IPS-NIHi11 (cell line): Measurements from ENCODE around the gene EPYC.

ENCODE experiments used
- DNase-seq: peaks from one replicate; pipeline ENCODE4 v3.0.0; 2012; ENCODE audit warnings: mixed read lengths, low spot score

EPYC gene

DNA sequence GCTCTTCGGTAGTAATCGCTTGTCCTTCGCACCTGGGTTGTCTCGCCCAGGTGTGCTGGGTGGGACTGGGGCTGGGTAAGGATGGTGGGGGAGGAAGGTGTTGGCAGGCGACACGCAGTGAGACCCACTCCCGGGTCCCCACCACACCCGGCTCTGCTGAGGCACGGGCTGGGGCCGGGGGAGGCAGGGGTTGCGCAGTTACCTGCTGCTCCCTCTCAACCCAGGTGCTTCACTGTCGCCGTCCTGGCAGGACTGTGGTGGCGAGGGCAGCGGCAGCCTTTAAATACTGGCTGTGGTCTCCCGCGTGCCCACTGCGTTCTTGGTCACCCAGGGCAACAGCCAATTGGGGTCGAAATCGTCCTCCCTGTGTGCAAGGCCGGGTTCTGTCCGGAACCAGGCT, 49.9 kb downstream of the EPYC start, which contains the start of gene CCER1:
TSS of gene CCER1 (minus strand) at position 256 of the 400 bp plus-strand sequence. CDS start 434 bp downstream, outside the sequence.
- no peak for DNase-seq

DNA sequence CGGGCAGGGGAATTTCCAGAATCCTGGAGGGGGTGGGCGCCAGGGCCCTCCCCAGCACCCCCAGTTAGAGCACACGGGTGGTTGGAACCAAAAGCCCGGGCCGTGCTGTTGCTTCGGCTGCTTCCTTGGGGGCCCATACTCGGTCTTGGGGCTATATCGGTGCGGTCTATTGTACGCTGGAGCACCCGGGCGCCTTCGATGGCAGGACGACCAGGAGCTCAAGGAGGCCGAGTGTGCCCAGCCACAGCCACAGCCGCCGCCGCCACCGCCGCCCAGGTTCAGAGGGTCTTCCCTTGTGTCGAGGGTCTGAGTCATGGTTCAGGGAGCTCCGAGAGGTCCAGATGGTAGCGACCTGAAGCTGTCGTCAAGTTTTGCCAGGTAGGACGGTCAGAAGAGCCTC, 50.3 kb downstream of the EPYC start:
- DNase-seq: no peak

DNA sequence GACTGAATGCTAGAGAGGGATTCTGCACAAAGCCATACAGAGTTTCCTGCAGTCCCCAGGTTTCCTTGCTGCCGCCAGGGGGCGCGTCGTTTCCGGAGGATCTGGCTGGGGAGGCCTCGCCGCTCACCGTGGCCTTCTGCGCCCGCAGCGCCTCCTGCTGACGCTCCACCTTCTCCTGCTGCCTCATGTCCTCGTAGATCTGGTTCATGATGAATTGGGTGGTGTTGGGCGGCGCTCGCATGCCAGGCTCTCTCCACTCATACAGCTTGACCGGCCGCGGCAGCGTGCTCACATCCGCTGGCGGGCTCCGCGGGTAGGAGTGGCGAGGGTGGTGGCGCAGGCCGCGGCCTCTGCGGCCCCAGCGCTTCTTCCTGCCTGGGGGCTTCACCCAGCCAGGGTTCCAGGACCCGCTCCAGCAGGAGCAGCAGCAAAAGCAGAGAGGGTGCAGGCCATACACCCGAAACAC, 50.8 kb downstream of the EPYC start:
- peak; percentile 69 for DNase-seq

DNA sequence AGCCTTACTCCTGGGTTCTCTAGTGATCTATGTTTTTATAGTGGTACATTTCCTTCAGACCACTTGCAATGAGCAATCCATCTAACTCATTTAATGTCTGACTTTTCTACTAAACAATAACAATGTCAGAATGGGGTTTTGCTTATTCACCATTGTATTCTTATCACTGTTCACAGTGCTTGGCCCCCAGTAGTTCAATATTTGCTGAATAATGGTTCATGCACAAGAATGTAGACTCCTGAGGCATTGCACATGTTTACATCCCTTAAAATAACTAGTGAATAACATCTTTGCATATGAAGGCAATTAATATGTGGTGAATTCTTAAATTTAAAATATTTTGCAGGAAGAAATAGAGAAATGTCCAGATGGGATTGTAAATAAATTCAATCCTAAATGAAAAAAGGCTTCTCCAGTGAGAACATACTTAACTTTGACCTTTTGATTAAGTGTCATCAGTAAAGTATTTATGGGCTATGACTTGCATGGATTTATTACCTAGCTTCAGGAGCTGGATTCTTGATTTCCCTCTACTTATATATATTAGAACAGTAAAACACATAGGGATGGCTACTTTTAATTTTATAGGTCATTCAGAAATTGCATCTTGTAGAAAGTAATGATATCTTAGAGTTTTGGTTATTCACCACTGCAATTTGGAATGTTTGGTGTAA, 53.2 kb downstream of the EPYC start:
- DNase-seq: no peak

DNA sequence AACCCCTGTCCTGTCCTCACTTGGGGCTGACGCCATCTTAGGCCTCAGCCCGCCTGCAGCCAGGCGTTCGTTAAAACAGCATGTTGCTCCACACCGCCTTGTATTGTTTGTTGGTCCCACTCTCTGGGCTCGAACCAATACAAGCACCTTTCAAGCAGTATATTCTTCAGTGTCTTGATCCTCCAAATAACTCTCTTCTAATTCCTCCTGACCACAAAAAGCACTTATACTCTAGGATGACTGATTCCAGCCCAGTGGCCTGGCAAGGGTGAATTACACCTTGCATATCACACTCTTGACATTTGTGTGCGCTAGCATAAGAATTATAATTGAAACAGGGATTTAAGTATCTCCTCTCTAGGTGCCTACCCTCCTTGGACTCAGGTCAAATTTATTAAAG, 56.9 kb downstream of the EPYC start:
- no peak for DNase-seq

DNA sequence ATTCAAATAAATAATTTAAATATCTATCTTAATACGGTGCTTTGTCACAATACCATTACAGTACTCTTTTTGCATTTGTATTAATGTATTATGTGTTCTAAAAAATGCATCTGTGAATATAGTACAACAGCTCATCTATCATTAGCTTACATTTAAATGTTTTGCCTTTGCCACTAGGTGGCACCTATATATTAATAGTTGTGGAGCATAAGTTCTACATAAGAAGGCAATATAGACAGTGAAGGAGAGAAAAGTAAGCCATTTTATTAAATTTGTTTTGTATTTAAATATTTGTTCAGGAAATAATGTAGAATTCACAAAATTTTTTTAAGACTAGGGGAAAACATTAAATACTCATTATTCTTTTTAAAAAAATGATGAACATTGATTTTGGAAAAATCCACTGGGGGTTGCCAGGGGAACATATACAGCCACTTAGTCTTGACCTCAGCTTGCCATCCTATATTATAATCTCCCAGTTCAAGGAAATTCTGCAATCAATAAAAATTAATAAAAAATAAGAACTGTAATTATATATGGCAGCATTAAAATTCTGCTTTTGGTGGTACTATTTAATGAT, 59.6 kb downstream of the EPYC start:
- no peak for DNase-seq

DNA sequence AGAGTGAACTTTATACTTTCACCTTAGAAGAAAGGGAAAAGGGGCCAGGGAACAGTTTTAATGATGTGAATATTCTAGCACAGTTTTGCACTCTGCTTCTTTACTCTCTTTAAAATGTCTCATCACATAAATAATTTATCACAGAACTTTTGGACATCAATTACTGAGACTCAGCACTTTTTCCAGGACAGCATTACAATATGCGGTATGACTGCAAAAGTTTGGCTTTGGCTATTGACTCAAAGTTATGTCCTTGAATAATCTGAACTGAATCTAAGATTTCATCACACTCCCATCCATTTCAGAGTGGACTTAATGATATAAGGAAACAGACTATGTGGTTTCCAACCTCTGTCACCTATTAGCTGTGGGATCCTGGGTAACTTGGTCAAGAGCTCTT, 61.5 kb downstream of the EPYC start:
- no peak for DNase-seq

DNA sequence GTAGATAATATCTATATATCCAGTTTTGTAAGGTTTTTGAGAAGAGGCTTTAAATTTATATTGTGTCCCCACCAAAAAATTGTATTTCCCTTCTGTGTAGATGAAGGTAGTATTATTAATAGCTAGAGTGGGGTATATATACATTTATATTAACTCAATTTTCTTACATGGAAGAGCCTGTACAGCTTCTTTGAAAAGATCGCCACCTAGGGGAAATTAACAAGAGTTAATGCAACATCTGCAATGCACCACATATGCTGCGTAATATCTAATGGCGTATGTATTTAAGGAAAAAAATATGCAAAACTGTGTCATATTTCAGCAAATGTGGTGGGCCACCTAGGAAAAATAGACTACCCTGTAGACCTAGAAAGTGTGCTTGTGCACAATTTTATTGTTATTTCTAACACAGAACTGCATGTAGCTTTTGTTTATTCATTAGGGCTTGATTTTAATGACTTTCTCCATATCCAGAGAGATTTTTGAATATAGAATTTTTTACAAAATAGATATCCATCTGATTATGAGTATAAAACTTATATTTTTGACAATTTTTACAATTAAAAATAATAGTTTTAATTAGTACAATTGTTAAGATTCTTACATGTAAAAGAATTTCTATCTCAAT, 63.8 kb downstream of the EPYC start:
- peak; percentile 25 for DNase-seq

DNA sequence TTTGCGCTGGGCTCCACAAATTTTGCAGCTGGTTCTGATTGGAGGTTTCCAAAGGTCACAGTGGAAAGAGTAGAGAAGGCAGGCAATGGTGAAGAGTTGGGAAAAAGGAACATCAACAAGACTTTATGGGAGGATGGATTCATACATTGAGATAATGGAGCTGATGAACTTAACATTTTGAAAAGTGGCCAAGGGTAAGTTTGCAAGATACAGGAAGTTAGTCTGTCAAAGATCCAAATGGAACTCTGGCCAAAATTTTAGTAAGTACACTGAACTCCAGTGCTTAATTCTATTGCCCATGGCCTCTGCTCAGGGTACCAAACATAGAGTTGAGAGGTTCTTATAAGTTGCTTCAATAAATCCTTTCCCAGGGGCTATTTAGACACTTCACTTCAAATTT, 65.4 kb downstream of the EPYC start:
- no peak for DNase-seq

DNA sequence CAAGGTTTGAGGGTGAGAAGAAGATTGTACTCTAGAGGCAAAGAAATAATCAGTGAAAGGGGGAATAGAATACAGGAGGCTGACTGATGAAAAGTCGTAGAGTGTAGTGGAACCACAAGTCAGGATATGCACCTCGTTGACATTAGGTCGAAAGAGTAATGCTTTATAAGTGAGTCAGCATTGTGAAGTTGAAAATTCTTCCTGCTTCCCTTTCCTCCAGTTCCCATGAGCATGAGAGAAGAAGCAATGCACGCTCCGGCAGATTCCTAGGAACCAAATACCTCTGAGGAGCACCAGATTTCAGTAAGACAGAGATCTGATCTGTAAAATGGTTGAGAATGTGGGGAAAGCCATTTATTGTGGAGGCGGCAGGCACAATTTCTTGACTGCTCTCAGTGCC, 66.3 kb downstream of the EPYC start:
- no peak for DNase-seq

DNA sequence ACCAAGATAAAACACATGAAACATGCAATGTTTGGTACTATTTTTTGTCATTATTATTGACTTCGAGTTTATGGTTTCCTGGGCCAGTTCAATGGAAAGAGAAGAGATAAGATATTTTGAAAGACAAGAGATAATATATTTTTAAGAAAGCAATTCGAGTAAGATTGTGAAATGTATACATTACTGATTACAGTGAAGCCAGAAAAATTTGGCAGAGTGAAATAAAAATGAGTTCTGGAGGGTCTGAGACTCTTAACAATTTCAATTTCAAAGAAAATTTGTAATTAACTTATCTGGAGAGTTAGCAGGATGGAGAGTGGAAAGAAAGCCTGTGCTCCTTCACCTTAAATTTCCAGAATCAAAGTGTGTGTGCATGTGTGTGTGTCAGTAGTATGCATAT, 67.1 kb downstream of the EPYC start:
- no peak for DNase-seq

DNA sequence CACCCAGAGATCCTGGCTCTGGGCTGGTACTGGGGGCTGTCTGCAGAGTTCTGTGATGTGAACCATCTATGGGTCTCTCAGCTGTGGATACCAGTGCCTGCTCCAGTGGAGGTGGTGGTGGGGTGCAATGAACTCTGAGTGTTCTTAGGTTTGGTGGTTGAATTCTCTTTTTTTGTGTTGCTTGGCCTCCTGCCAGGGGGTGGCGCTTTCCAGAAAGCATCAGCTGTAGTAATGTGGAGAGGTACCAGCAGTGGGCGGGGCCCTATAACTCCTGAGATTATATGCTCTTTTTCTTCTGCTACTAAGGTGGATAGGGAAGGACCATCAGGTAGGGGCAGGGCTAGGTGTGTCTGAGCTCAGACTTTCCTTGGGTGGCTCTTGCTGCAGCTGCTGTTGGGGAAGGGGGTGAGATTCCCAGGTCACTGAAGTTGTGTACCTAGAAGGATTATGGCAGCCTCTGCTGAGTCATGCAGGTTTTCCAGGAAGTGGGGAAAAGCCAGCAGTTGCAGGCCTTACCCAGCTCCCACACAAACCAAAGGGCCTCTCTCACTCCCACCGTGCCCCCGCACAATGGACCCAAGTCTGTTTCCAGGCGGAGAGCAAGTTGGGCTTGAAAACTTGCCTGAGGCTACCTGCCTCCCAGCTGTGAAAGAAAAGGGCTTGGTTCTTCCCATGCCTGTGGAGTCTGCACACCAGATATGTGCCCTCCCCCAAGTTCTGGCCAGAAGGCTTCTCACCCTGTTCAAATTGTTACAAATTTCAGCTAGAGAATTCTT, 68.4 kb downstream of the EPYC start:
- DNase-seq: no peak

DNA sequence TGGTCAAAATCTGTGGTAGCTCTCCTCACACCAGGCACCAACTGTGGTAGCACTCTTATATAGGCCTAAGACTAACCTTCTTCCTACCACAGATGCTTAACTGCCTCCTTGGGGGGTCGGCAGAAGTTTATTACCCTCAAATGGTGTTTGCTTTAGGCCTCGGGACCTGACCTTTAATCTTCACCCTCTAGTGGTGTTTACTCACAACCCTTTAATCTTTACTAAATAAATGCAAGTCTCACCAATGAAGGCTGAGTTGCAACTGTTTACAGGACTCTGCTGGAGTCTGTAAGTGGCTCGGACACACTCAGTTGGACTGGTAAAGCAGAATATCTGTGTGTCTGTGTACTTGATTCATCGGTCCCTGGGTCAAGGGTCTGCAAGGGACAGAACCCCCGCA, 79.2 kb downstream of the EPYC start:
- DNase-seq: no peak

DNA sequence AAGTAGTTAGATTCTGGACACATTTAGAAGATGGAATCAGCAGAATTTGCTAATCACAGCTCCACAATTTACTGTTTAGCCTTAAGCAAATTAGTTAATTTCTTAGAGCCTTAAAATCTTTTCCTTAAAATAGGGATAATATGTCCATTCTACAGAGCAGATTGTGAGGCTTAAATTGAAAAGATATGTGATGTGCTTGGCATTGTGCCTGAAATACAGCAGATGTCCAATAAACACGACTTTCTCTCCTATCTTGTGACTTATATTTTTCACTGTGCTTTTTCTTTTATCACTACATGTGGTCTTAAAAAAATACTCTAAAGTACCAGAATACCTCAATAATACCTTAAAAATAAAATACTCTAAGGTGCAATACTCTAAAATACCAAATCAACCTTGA, 80.4 kb downstream of the EPYC start:
- DNase-seq: no peak

DNA sequence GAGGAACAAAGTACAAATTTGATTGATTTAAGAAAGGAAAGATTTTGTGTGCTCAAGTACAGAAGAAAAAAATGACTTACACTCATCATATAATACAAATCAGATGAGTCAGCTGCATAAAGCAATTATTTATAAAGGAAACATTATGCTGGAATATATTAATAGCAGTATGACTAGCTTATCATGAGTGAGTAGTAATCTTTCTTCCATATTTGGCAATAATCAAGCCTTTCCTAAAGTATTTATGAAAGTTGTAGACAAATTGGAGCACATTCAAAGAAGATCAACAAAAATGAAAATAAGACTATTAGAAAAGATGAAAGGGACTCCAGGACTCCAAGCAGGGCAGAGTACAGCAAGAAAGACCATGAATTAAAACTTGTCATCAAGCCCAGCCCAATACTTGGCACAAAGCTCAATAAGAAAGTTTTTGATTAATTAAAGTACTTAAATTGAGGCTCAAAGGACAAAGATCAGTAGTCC, 82.6 kb downstream of the EPYC start:
- no peak for DNase-seq

DNA sequence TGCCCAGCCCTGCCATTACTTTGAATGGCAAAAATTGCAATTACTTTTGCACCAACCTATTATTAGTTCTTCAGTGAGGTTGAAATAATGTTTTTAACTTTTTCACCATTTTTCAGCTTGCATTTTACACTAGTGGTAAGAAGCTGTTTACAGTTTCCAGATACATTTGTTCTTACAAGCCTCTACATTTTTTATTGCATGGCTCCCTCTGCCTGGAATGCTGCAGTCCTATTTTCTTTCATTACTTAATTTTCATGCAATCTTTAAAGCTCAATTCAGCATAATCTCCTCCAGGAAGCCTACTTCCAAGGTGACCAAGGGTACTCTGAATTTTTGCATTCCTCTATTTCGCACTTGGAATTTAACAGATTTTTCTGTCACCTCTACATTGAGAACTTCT, 83.2 kb downstream of the EPYC start:
- DNase-seq: no peak

DNA sequence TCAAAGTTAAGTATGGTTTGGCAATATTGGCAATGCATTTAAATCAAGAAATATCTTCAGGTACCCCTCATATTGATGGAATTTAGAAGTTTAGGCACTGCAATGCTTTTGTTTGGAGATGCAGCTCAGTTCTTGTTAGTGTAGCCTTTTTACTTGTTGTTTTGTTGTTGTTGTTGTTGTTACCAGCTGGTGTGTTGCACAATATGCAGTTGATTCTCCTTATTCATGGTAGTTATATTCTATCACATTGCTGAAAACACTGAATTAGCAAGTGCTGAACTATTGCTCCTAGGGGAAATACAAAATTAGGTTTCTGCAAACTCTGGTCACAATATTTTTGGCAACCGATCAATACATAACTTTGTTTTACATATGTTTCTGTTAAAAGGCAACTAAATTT, 84.5 kb downstream of the EPYC start:
- DNase-seq: no peak

DNA sequence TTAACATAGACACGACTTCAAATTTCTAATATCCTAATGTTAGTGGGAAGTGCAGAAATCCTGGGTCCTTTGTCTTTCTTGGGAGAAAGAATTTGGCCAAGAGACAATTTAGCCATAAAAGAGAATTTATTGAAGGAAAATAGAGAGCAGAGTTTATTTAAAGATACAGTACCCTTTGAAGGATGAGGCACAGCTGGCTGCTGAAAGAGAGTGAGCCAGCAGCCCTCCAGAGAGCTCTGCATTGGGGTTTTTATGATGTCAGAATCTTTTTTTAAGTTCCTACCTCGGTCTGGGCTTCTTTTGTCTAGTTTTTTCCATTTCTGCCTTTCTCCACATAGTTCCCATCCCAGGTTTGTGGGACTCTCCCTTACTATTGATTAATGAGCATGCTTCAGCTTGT, 87.3 kb downstream of the EPYC start:
- no peak for DNase-seq

DNA sequence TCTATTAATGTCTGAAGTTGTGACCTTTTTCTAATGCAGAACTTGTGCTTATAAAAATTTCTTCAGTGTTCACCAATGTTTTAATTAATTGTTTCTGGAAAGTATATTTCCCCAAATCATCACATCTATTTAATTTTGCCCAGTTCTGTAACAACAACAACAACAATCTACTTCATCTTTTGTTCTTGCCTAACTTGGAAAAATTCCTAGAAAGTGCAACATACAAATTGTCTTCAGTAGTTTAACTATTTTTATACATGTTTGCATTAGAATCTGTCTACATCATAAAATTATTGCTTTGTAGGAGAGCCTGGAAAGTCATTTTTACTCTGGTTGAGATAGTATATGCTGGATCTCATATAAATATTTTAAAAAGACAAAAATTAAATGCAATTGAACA, 88.3 kb downstream of the EPYC start:
- no peak for DNase-seq

DNA sequence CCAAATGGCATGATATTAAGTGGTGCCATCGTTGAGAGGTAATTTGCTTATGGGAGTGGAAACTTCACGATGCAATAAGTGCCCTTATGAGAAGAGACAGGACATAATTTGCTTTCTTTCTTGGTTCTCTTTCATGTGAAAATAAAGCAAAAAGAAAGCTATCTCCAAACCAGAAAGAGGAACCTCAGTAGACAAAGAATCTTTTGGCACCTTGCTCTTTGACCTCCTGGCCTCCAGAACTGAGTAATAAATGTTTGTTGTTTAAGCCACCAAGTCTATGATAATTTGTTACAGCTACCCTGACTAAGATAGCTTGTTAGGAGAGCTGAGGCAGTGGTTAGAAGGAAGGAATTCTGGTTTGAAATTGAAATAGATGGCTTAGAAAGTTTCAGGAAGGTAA, 89.4 kb downstream of the EPYC start:
- DNase-seq: no peak
